ENCODE measurements around the gene HLCS. TPM values are rescaled to one million over a fixed set of nuclear protein-coding genes. Genes with fewer than 3 reads are reported as not detected.

HLCS gene
- total and polyA plus RNA-seq, 10 of the 15 experiments (the other 5 are each of a cell fraction or from before 2014, with no cell fraction given) = 1.5 to 12.7 (median 9.6) TPM

- peak; percentile 60 for TF ChIP-seq SKIL (IDR thresholded peaks at IDR 0.05; ENCODE audit: low read depth, poor library complexity, severe bottlenecking)
- 0 out of 2 replicates have a peak, but pooled peaks have one; percentile 31 for TF ChIP-seq MAX (IDR thresholded peaks at IDR 0.05; ENCODE audit: low read depth, low read length)
- no peak for TF ChIP-seq SMAD1 (IDR thresholded peaks at IDR 0.05; ENCODE audit: low read depth, partially characterized antibody)
- TF ChIP-seq GABPA (IDR thresholded peaks at IDR 0.05; ENCODE audit: low read depth) = no peak
- peak; percentile 51; the same call in 1 of the 2 replicates for TF ChIP-seq FOXM1 (IDR thresholded peaks at IDR 0.05; ENCODE audit: low read depth, low read length)
- TF ChIP-seq POU2F2 (IDR thresholded peaks at IDR 0.05; ENCODE audit: borderline replicate concordance, low read depth, low read length) = 0 out of 3 replicates have a peak, but pooled peaks have one; percentile 19
- 0 out of 2 replicates have a peak, but pooled peaks have one; percentile 14 for TF ChIP-seq YY1 (IDR thresholded peaks at IDR 0.05; ENCODE audit: low read depth, low read length)
- TF ChIP-seq MEF2A (IDR thresholded peaks at IDR 0.05; ENCODE audit: insufficient read depth, low read depth, low read length) = no peak
- peak in 1 of 2 experiments; percentile 33; a peak in 1 of 4 replicates for TF ChIP-seq BHLHE40 (IDR thresholded peaks at IDR 0.05; ENCODE audit: borderline replicate concordance in 1 of 2, low read depth in 2 of 2, low read length in 1 of 2)
- no peak for TF ChIP-seq NRF1 (conservative IDR thresholded peaks at IDR 0.05; ENCODE audit: low read depth, low read length)
- TF ChIP-seq RB1 (IDR thresholded peaks at IDR 0.05; ENCODE audit: borderline replicate concordance) = peak; percentile 46; the same call in 1 of the 2 replicates
- TF ChIP-seq CTCF (IDR thresholded peaks at IDR 0.05 in 2 of 3, conservative IDR thresholded peaks at IDR 0.05 in 1 of 3; ENCODE audit: control insufficient read depth in 2 of 3, extremely low read depth in 1 of 3, insufficient read depth in 1 of 3, low read depth in 3 of 3, low read length in 3 of 3) = peak; percentile 60 to 92 (median 75); a peak in 5 of 6 replicates
- no peak for TF ChIP-seq HDGF (IDR thresholded peaks at IDR 0.05)
- no peak for TF ChIP-seq RELA (IDR thresholded peaks at IDR 0.05; ENCODE audit: borderline replicate concordance, partially characterized antibody)
- 0 out of 2 replicates have a peak, but pooled peaks have one; percentile 39 for TF ChIP-seq WRNIP1 (IDR thresholded peaks at IDR 0.05; ENCODE audit: borderline replicate concordance, low read depth, low read length)
- no peak for TF ChIP-seq ZZZ3 (IDR thresholded peaks at IDR 0.05; ENCODE audit: control insufficient read depth, insufficient read length, low read depth)
- TF ChIP-seq MYB (IDR thresholded peaks at IDR 0.05; ENCODE audit: borderline replicate concordance, low read depth, low read length) = no peak
- no peak for TF ChIP-seq CBX5 (IDR thresholded peaks at IDR 0.05; ENCODE audit: low read depth)
- no peak for TF ChIP-seq ZBTB40 (IDR thresholded peaks at IDR 0.05; ENCODE audit: borderline replicate concordance)
- TF ChIP-seq MEF2B (IDR thresholded peaks at IDR 0.05; ENCODE audit: partially characterized antibody, poor library complexity, severe bottlenecking) = no peak
Observed at GRCh38 chr21:36976882-36977651, 10.6 kb upstream of the HLCS start (continued).

Measured in GM12878 (cell line).